ENCODE results near the gene PRICKLE1. TPM values are rescaled to one million over a fixed set of nuclear protein-coding genes. Genes with fewer than 3 reads are reported as not detected.
A peak's percentile ranks its signal among the peaks of the same experiment; 100 is the strongest.

The PRICKLE1 gene
- total and polyA plus RNA-seq, 9 of the 15 experiments (the other 6 are each of a cell fraction or from before 2014, with no cell fraction given), result 0.22 to 0.85 (median 0.31) TPM

DNA sequence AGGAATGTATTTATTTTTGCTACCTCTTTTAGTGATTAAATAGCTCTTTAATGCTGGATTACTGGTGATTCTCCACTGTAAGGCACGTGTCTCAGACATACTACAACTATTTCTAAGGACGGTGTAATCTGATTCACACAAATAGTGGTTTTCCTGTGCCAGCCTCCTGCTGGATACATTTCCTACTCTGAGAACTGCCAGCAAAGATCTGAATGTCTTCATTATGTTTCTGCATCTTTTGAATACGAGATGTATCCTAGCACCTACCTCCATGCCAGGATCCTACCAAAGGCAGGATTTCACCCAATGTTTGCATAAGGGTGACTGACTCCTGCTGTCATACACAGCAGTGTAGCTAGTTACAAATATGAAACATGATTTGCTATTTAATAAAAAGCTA lies 120.6 kb downstream of the PRICKLE1 start:
- BruUV-seq (replicated peaks), result no TSS peak
- Histone ChIP-seq H3K79me2 (ENCODE audit: control insufficient read depth, insufficient read depth, low read length) (no peaks in the 10 kb centered on the region), H3K9me3 (replicated peaks; ENCODE audit: control insufficient read depth, insufficient read depth, low read depth, low read length) (no peaks in the 10 kb centered on the region), H4K20me1 (replicated peaks; ENCODE audit: control insufficient read depth, insufficient read depth, low read length) (no peaks in the 10 kb centered on the region), H3K9ac (ENCODE audit: insufficient read depth in 1 of 2, low read depth in 2 of 2, low read length in 2 of 2) (no peak overlapping the region), H3K4me1 (replicated peaks in 1 of 2; ENCODE audit: control insufficient read depth in 2 of 2, insufficient read depth in 2 of 2, low read length in 2 of 2) (peaks cover 0 to 11% of the 10 kb centered on the region in 2 experiments; a peak in 3 of 5 replicates), H3K36me3 (ENCODE audit: control insufficient read depth, insufficient read depth, low read length) (no peaks in the 10 kb centered on the region), H3K4me2 (ENCODE audit: insufficient read depth, low read length) (0 out of 2 replicates have a peak overlapping the region, but pooled peaks have one; percentile 19), H3K4me3 (no peak overlapping the region), H3K9me1 (ENCODE audit: control insufficient read depth, insufficient read depth, low read length) (no peaks in the 10 kb centered on the region), H3K27ac (ENCODE audit: extremely low read depth, low read depth, low read length) (no peak overlapping the region), H2AFZ (ENCODE audit: low read depth, low read length) (peak overlapping the region; percentile 78), H3K27me3 (ENCODE audit: control insufficient read depth in 2 of 2, insufficient read depth in 2 of 2, low read length in 2 of 2) (no peaks in the 10 kb centered on the region)
- TF ChIP-seq SMAD2 (IDR thresholded peaks at IDR 0.05; ENCODE audit: low read depth, low read length) (no peak), ZNF76 (CRISPR knock-in tag; IDR thresholded peaks at IDR 0.05; ENCODE audit: borderline replicate concordance) (no peak), FOXJ3 (CRISPR knock-in tag; IDR thresholded peaks at IDR 0.05) (no peak)
- POLR2A ChIA-PET, result no interaction called here
- peak; percentile 16; the same call in 2 of the 3 replicates for ATAC-seq
- DNase-seq (ENCODE audit: extremely low read depth in 1 of 4, low spot score in 3 of 4), result no peak
- CTCF ChIA-PET (ENCODE audit: low intra/inter-chr PET ratio), result no interaction called here
- intact Hi-C loops (cut with micrococcal nuclease), result loop anchor here (10.0 kb wide), 1 partner anchor 1524 kb away; no protein-coding TSS in a partner anchor
- FAIRE-seq, result no peak
- in situ Hi-C loops (cut with MboI), result no loop called here
- 44% methylated on average over 3 of the region's 3 CpGs for WGBS (ENCODE audit: insufficient coverage, low coverage, missing lambda C conversion rate)

DNA sequence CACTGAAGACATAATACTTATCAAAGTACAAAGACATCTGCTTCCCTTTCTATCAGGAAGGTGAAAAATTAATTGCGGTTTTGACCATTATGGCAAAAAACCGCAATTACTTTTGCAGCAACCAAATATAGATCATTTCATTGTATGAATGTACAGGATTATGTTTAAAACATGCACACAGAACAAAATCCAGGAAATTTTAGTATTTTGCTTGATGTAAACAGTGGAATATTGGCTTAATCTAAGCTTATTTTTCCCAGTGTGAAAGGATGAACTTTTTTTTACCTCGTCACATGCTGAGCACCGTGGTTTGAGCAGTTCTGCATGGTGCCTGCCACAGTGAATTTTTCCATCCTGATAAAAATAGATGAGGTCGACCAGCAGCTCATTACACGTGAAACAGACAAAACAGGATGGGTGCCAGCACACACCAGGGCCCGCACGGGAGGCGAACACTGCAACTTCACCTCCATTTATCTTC lies 121.2 kb downstream of the PRICKLE1 start:
- no peak overlapping the region for H3K4me3 ChIP-seq
- FAIRE-seq, result no peak
- 37% methylated on average over 9 of the region's 9 CpGs for whole genome bisulfite sequencing (ENCODE audit: insufficient coverage, low coverage, missing lambda C conversion rate)
- H3K27ac ChIP-seq (ENCODE audit: extremely low read depth, low read depth, low read length), result no peak overlapping the region
- no peak overlapping the region for H3K4me2 ChIP-seq (ENCODE audit: insufficient read depth, low read length)
- TSS peak; percentile 50 for BruUV-seq (replicated peaks)
- ATAC-seq, result no peak; the same call in 2 of the 3 replicates
- no peaks in the 10 kb centered on the region for H4K20me1 ChIP-seq (replicated peaks; ENCODE audit: control insufficient read depth, insufficient read depth, low read length)
- H2AFZ ChIP-seq (ENCODE audit: low read depth, low read length), result peak overlapping the region; percentile 78
- no peak overlapping the region for H3K9ac ChIP-seq (ENCODE audit: insufficient read depth in 1 of 2, low read depth in 2 of 2, low read length in 2 of 2)
- no peaks in the 10 kb centered on the region for H3K79me2 ChIP-seq (ENCODE audit: control insufficient read depth, insufficient read depth, low read length)
- H3K9me1 ChIP-seq (ENCODE audit: control insufficient read depth, insufficient read depth, low read length), result no peaks in the 10 kb centered on the region
- no peaks in the 10 kb centered on the region for H3K36me3 ChIP-seq (ENCODE audit: control insufficient read depth, insufficient read depth, low read length)
- intact Hi-C loops (cut with micrococcal nuclease), result loop anchor here (10.0 kb wide), 1 partner anchor 1524 kb away; no protein-coding TSS in a partner anchor
- in situ Hi-C loops (cut with MboI), result no loop called here
- POLR2A ChIA-PET, result interaction anchor here (1.7 kb wide), 1 partner anchor 11 kb away, joined by 5 read pairs; no protein-coding TSS in a partner anchor
- TF ChIP-seq ZNF184 (CRISPR knock-in tag; IDR thresholded peaks at IDR 0.05), result no peak
- TF ChIP-seq PYGO2 (tag; IDR thresholded peaks at IDR 0.05), result no peak
- TF ChIP-seq RB1 (IDR thresholded peaks at IDR 0.05; ENCODE audit: low read depth), result no peak
- peaks cover 0 to 11% of the 10 kb centered on the region in 2 experiments; a peak in 3 of 5 replicates for H3K4me1 ChIP-seq (replicated peaks in 1 of 2; ENCODE audit: control insufficient read depth in 2 of 2, insufficient read depth in 2 of 2, low read length in 2 of 2)
- no peaks in the 10 kb centered on the region for H3K9me3 ChIP-seq (replicated peaks; ENCODE audit: control insufficient read depth, insufficient read depth, low read depth, low read length)
- DNase-seq (ENCODE audit: extremely low read depth in 1 of 4, low spot score in 3 of 4), result no peak
- no peaks in the 10 kb centered on the region for H3K27me3 ChIP-seq (ENCODE audit: control insufficient read depth in 2 of 2, insufficient read depth in 2 of 2, low read length in 2 of 2)
- CTCF ChIA-PET (ENCODE audit: low intra/inter-chr PET ratio), result no interaction called here
